Mucosa of stomach (tissue), 1 donor: Measurements from ENCODE around the gene LRRTM1.

Source experiments
- H3K27me3 ChIP-seq: one replicate; pipeline ENCODE4 v1.7.0; 2013; ENCODE audit warnings: mild to moderate bottlenecking, low read length; ENCODE audit not compliant: control insufficient read depth, insufficient read depth
- H3K36me3 ChIP-seq: one replicate; pipeline ENCODE4 v1.7.0; 2013; ENCODE audit warnings: low read length; ENCODE audit not compliant: control insufficient read depth, insufficient read depth
- H3K4me1 ChIP-seq: one replicate; pipeline ENCODE4 v1.7.0; 2013; ENCODE audit warnings: mild to moderate bottlenecking, low read length; ENCODE audit not compliant: control insufficient read depth, insufficient read depth
- H3K4me3 ChIP-seq: one replicate; pipeline ENCODE4 v1.7.0; 2013; ENCODE audit warnings: low read length
- H3K9ac ChIP-seq: one replicate; pipeline ENCODE4 v1.7.0; 2013; ENCODE audit warnings: mild to moderate bottlenecking, low read length, moderate library complexity
- H3K9me3 ChIP-seq: one replicate; pipeline ENCODE4 v1.7.0; 2013; ENCODE audit warnings: mild to moderate bottlenecking, low read length, moderate library complexity; ENCODE audit not compliant: control insufficient read depth
- donor health status: Pancreatic carcinoma.

Gene LRRTM1

GRCh38 chr2:80326861-80327260, 22.3 kb upstream of the LRRTM1 start:
- Histone ChIP-seq H3K4me1 (no peaks in the 10 kb centered on the region), H3K9ac (no peak overlapping the region), H3K36me3 (no peaks in the 10 kb centered on the region), H3K9me3 (no peaks in the 10 kb centered on the region), H3K4me3 (no peak overlapping the region), H3K27me3 (peaks cover 4% of the 10 kb centered on the region)

GRCh38 chr2:80326214-80326613, 21.7 kb upstream of the LRRTM1 start:
- Histone ChIP-seq H3K4me3 (no peak overlapping the region), H3K9ac (no peak overlapping the region), H3K9me3 (no peaks in the 10 kb centered on the region), H3K4me1 (no peaks in the 10 kb centered on the region), H3K27me3 (peaks cover 4% of the 10 kb centered on the region), H3K36me3 (no peaks in the 10 kb centered on the region)

- Histone ChIP-seq H3K9ac (no peak overlapping the region), H3K36me3 (no peaks in the 10 kb centered on the region), H3K9me3 (no peaks in the 10 kb centered on the region), H3K4me1 (no peaks in the 10 kb centered on the region), H3K4me3 (no peak overlapping the region), H3K27me3 (peaks cover 4% of the 10 kb centered on the region)
Observed at GRCh38 chr2:80324525-80324924, 20.0 kb upstream of the LRRTM1 start.

- peaks cover 4% of the 10 kb centered on the region for H3K27me3 ChIP-seq
- H3K9ac ChIP-seq = no peak overlapping the region
- H3K9me3 ChIP-seq = no peaks in the 10 kb centered on the region
- no peaks in the 10 kb centered on the region for H3K4me1 ChIP-seq
- H3K36me3 ChIP-seq = no peaks in the 10 kb centered on the region
- no peak overlapping the region for H3K4me3 ChIP-seq
Observed at GRCh38 chr2:80323610-80324009, 19.1 kb upstream of the LRRTM1 start.

GRCh38 chr2:80322958-80323357, 18.4 kb upstream of the LRRTM1 start:
- no peak overlapping the region for H3K9ac ChIP-seq
- H3K4me1 ChIP-seq = no peaks in the 10 kb centered on the region
- H3K27me3 ChIP-seq = peaks cover 4% of the 10 kb centered on the region
- H3K36me3 ChIP-seq = no peaks in the 10 kb centered on the region
- no peak overlapping the region for H3K4me3 ChIP-seq
- H3K9me3 ChIP-seq = no peaks in the 10 kb centered on the region

GRCh38 chr2:80322311-80322920, 17.9 kb upstream of the LRRTM1 start:
- Histone ChIP-seq H3K9me3 (no peaks in the 10 kb centered on the region), H3K4me1 (no peaks in the 10 kb centered on the region), H3K4me3 (no peak overlapping the region), H3K36me3 (no peaks in the 10 kb centered on the region), H3K9ac (no peak overlapping the region), H3K27me3 (peaks cover 4% of the 10 kb centered on the region)

- H3K4me3 ChIP-seq = no peak overlapping the region
- H3K4me1 ChIP-seq = no peaks in the 10 kb centered on the region
- H3K9ac ChIP-seq = no peak overlapping the region
- H3K9me3 ChIP-seq = no peaks in the 10 kb centered on the region
- H3K27me3 ChIP-seq = no peaks in the 10 kb centered on the region
- H3K36me3 ChIP-seq = no peaks in the 10 kb centered on the region
Observed at GRCh38 chr2:80312282-80312839, 7.8 kb upstream of the LRRTM1 start.

GRCh38 chr2:80311304-80311703, 6.8 kb upstream of the LRRTM1 start:
- H3K4me3 ChIP-seq = no peak overlapping the region
- H3K9me3 ChIP-seq = no peaks in the 10 kb centered on the region
- H3K9ac ChIP-seq = no peak overlapping the region
- no peaks in the 10 kb centered on the region for H3K27me3 ChIP-seq
- H3K36me3 ChIP-seq = no peaks in the 10 kb centered on the region
- H3K4me1 ChIP-seq = no peaks in the 10 kb centered on the region

- H3K9ac ChIP-seq = no peak overlapping the region
- H3K27me3 ChIP-seq = peaks cover 41% of the 10 kb centered on the region
- no peak overlapping the region for H3K4me3 ChIP-seq
Observed at GRCh38 chr2:80303006-80303908, 1.3 kb downstream of the LRRTM1 start.

GRCh38 chr2:80302314-80303005, 2.1 kb downstream of the LRRTM1 start:
- H3K4me3 ChIP-seq = no peak overlapping the region
- no peaks in the 10 kb centered on the region for H3K4me1 ChIP-seq
- no peaks in the 10 kb centered on the region for H3K36me3 ChIP-seq
- H3K27me3 ChIP-seq = peaks cover 41% of the 10 kb centered on the region
- H3K9ac ChIP-seq = no peak overlapping the region
- no peaks in the 10 kb centered on the region for H3K9me3 ChIP-seq

More at GRCh38 chr2:80303006-80303908, 1.3 kb downstream of the LRRTM1 start:
- H3K4me1 ChIP-seq = no peaks in the 10 kb centered on the region
- no peaks in the 10 kb centered on the region for H3K36me3 ChIP-seq
- H3K9me3 ChIP-seq = no peaks in the 10 kb centered on the region

GRCh38 chr2:80302001-80302313, 2.6 kb downstream of the LRRTM1 start:
- Histone ChIP-seq H3K9me3 (no peaks in the 10 kb centered on the region), H3K4me3 (no peak overlapping the region), H3K9ac (no peak overlapping the region), H3K4me1 (no peaks in the 10 kb centered on the region), H3K36me3 (no peaks in the 10 kb centered on the region), H3K27me3 (peaks cover 41% of the 10 kb centered on the region)

- H3K4me3 ChIP-seq = no peak overlapping the region
- no peaks in the 10 kb centered on the region for H3K9me3 ChIP-seq
- H3K27me3 ChIP-seq = peaks cover 41% of the 10 kb centered on the region
- H3K36me3 ChIP-seq = no peaks in the 10 kb centered on the region
- H3K9ac ChIP-seq = no peak overlapping the region
- no peaks in the 10 kb centered on the region for H3K4me1 ChIP-seq
Observed at GRCh38 chr2:80300954-80301353, 3.6 kb downstream of the LRRTM1 start.
